Esophagus squamous epithelium (tissue), 4 donors: ENCODE results near the gene IDH3A.

Experiments used
- POLR2A ChIP-seq, 4 donors: fragments of 450-650 bp; IDR thresholded peaks; one replicate each; pipeline ENCODE4 v1.6.1; 2017; ENCODE audit warnings: antibody characterized with exemption in 4 of 4, mild to moderate bottlenecking in 4 of 4, moderate library complexity in 3 of 4
- TF ChIP-seq, protein P1 (sequence below), 6 experiments: fragments of 450-650 bp in 4 of 6; fragments of 200-600 bp in 2 of 6; sonication (generic) in 2 of 6; IDR thresholded peaks; one replicate each; pipeline ENCODE4 v1.5.1; 2016 to 2019; ENCODE audit warnings: antibody characterized with exemption in 6 of 6, mild to moderate bottlenecking in 4 of 6, moderate library complexity in 4 of 6

DNA sequence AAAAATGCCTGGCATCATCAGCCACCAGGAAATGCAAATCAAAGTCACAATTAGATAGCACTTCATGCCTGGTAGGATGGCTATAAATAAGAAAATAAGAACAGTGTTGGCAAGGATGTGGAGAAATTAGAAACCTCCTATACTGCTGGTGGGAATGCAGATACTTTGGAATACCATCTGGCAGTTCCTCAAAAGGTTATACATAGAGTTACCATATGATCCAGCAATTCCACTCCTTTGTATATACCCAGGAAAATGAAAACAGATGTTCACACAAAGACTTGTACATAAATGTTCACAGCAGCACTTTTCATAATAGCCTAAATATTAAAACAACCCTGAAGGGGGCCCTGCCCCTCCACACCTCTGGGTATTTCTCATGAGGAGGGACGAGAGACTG lies 71.6 kb downstream of the IDH3A start:
- TF ChIP-seq, protein P1, sequence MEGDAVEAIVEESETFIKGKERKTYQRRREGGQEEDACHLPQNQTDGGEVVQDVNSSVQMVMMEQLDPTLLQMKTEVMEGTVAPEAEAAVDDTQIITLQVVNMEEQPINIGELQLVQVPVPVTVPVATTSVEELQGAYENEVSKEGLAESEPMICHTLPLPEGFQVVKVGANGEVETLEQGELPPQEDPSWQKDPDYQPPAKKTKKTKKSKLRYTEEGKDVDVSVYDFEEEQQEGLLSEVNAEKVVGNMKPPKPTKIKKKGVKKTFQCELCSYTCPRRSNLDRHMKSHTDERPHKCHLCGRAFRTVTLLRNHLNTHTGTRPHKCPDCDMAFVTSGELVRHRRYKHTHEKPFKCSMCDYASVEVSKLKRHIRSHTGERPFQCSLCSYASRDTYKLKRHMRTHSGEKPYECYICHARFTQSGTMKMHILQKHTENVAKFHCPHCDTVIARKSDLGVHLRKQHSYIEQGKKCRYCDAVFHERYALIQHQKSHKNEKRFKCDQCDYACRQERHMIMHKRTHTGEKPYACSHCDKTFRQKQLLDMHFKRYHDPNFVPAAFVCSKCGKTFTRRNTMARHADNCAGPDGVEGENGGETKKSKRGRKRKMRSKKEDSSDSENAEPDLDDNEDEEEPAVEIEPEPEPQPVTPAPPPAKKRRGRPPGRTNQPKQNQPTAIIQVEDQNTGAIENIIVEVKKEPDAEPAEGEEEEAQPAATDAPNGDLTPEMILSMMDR (IDR thresholded peaks at IDR 0.05) = no peak
- TF ChIP-seq POLR2A (IDR thresholded peaks at IDR 0.05) = no peak
